ENCODE data around the gene CABP1.

Gene CABP1

DNA sequence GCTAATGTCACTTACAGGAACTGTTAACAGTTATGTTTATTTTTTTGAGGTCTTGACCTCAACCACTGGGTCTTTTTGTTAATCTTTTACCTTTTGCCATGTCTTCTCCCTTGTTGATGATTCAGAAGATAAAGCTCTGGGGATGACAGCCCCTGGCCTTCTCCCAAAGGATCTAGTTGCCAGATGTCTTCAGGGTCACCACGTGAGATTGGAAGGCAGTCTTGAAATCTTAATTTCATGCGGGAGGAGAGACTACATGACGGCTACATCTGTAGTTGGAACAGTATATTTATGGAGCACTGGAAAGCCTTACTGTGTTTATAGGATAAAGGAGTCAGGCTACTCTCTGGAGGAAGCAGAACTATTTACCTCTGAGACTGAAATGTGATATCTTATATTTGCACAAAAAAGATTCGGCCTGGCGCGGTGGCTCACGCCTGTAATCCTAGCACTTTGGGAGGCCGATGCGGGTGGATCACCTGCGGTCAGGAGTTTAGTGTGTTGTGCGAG lies 52.2 kb downstream of the CABP1 start:
- TF ChIP-seq ZFX (IDR thresholded peaks at IDR 0.05) (no peak), CTCF (conservative IDR thresholded peaks at IDR 0.05) (no peak)
- peak overlapping the region; percentile 64 for H3K27ac ChIP-seq

GRCh38 chr12:120693848-120694247 lies 53.4 kb downstream of the CABP1 start:
- H3K27ac ChIP-seq, result no peak overlapping the region
- no peak for TF ChIP-seq CTCF (conservative IDR thresholded peaks at IDR 0.05)
- no peak for TF ChIP-seq ZFX (IDR thresholded peaks at IDR 0.05)

DNA sequence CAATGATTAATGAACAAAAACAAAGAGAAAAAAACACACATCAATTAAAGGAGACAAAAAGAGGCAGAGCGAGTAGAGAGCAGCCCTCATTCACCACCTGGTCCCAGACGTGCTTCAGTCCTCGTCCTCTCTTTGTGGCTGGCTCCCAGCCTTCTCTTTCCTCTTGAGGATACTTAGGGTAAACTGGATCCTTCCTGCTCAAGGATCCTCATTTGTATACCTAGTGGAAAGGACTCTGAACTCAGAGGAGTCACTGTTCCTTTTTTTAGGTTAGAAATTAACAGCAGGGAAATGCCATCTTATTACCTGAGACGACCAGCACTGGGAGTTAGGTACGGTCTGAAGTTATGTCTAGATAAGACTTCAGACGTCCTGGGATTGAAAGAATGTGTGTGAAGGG lies 56.2 kb downstream of the CABP1 start:
- TF ChIP-seq ZFX (IDR thresholded peaks at IDR 0.05), result no peak
- no peak for TF ChIP-seq CTCF (conservative IDR thresholded peaks at IDR 0.05)
- H3K27ac ChIP-seq, result no peak overlapping the region

DNA sequence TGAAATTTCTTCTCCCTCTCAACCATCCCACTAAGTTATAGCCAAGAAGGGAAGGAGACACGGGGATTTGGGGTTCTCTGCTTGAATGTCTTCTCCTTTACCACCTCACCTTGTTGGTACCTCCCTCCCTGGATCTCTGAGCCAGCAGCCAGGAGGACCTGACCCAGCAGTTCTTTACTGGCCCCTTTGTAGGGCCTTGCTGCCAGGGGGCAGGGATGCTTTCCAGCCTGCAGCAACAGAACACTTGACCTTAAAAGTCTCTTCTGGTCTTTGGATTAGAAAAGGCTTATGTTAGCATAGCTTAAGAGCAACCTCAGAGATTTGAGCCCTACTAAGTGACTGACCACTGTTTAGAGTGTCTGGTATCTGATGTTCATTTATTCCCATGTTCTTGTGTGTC lies 56.9 kb downstream of the CABP1 start:
- no peak for TF ChIP-seq CTCF (conservative IDR thresholded peaks at IDR 0.05)
- no peak for TF ChIP-seq ZFX (IDR thresholded peaks at IDR 0.05)
- H3K27ac ChIP-seq, result no peak overlapping the region

GRCh38 chr12:120698665-120699064 lies 58.2 kb downstream of the CABP1 start:
- no peak overlapping the region for H3K27ac ChIP-seq

DNA sequence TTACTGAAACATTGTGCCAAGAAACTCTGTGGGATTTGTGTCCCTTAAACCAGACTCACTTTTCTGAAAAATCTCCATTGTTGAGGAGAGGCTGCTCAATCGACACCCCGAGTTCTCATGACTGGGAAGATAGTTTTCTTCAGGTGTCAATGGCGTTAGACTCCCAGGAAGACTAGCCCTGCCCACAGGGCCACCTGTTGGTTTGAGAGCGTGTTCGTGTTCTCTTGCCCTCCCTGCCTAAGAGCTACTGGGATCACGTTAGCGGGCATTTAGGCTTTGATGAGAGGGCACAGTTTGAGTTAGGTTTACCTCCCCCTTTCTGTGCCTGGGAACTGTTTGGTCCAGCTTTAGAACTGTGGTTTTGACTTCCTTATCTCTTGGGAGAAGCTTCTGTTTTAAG lies 59.1 kb downstream of the CABP1 start:
- TF ChIP-seq ZFX (IDR thresholded peaks at IDR 0.05) (no peak), CTCF (conservative IDR thresholded peaks at IDR 0.05) (no peak)
- H3K27ac ChIP-seq, result no peak overlapping the region

More at GRCh38 chr12:120698665-120699064, 58.2 kb downstream of the CABP1 start:
- no peak for TF ChIP-seq ZFX (IDR thresholded peaks at IDR 0.05)
- no peak for TF ChIP-seq CTCF (conservative IDR thresholded peaks at IDR 0.05)

DNA sequence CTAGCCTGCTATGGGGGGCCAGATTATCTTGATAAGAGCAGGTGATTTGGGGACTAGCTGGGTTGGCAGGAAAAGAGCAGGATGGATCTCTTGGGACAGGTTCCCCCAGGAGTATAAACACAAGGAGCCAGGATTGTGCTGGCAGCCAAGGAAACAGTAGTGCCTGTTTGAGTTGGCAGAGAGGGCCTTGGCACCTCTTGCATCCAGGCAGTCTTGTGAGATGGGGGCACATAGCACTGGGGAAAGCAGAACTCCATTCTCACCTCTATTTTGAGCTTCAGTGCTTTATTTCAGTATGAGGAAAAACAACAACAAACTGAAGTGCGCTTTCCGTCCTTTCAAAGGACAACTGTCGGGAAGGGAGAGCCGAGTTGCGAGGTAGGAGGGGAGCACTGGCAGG lies 60.5 kb downstream of the CABP1 start:
- TF ChIP-seq ZFX (IDR thresholded peaks at IDR 0.05) (no peak), CTCF (conservative IDR thresholded peaks at IDR 0.05) (no peak)
- H3K27ac ChIP-seq, result no peak overlapping the region

All from C4-2B (cell line).